Neutrophil (primary cell): Measurements from ENCODE around the gene SESN1.
A peak's percentile ranks its signal among the peaks of the same experiment; 100 is the strongest.

Experiments used
- H3K27ac ChIP-seq: fragments of 200-600 bp; sonication (generic); 2 replicates; pipeline ENCODE4 v1.5.1; 2016; ENCODE audit warnings: mild to moderate bottlenecking, moderate library complexity
- H3K27me3 ChIP-seq: fragments of 200-600 bp; sonication (generic); 2 replicates; pipeline ENCODE4 v1.6.0; 2016; ENCODE audit warnings: mild to moderate bottlenecking
- H3K36me3 ChIP-seq: fragments of 200-600 bp; sonication (generic); 2 replicates; pipeline ENCODE4 v1.5.1; 2017
- H3K4me1 ChIP-seq, 2 experiments: fragments of 200-600 bp in 1 of 2; sonication (generic) in 1 of 2; 1 replicate in 1 of 2; 2 replicates in 1 of 2; pipeline versions ENCODE4 v1.5.1 to v1.6.1; 2013 to 2016; ENCODE audit warnings: low read depth in 1 of 2, low read length in 1 of 2, mild to moderate bottlenecking in 1 of 2, moderate library complexity in 1 of 2; ENCODE audit not compliant: control insufficient read depth in 1 of 2, insufficient read depth in 1 of 2
- H3K4me3 ChIP-seq, 2 experiments: fragments of 200-600 bp in 1 of 2; sonication (generic) in 1 of 2; 1 replicate in 1 of 2; 2 replicates in 1 of 2; pipeline ENCODE4 v1.5.1; 2013 to 2016; ENCODE audit warnings: low read depth in 1 of 2, low read length in 1 of 2, mild to moderate bottlenecking in 1 of 2, moderate library complexity in 1 of 2
- H3K9me3 ChIP-seq: fragments of 200-600 bp; sonication (generic); 2 replicates; pipeline ENCODE4 v1.5.1; 2016
- TF ChIP-seq, protein P1 (sequence below): fragments of 200-600 bp; sonication (generic); IDR thresholded peaks from 2 replicates; pipeline ENCODE4 v1.5.1; 2016; ENCODE audit warnings: antibody characterized with exemption

Gene SESN1

DNA sequence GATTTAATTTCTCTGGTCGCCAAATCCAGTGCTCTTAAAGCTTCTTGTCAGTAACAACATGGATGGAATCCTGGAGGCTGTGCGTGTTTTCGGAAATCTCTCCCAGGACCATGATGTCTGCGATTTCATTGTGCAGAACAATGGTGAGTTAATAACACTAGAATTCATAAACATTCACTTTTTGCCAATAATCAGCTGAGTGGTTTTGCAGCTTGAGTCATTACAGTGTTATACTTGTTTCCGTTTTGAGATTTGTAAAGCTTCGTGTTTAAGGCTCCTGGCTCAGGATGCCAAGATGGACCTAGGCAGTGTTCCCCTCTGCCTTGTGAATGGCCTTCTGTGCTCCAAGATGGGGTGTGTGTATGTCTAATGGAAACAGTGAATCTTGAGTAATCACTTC, 132.7 kb downstream of the SESN1 start:
- no peak overlapping the region for H3K4me3 ChIP-seq
- H3K4me1 ChIP-seq: peaks cover 35 to 36% of the 10 kb centered on the region in 2 experiments
- no peaks in the 10 kb centered on the region for H3K27me3 ChIP-seq
- H3K9me3 ChIP-seq: no peaks in the 10 kb centered on the region
- TF ChIP-seq, protein P1, sequence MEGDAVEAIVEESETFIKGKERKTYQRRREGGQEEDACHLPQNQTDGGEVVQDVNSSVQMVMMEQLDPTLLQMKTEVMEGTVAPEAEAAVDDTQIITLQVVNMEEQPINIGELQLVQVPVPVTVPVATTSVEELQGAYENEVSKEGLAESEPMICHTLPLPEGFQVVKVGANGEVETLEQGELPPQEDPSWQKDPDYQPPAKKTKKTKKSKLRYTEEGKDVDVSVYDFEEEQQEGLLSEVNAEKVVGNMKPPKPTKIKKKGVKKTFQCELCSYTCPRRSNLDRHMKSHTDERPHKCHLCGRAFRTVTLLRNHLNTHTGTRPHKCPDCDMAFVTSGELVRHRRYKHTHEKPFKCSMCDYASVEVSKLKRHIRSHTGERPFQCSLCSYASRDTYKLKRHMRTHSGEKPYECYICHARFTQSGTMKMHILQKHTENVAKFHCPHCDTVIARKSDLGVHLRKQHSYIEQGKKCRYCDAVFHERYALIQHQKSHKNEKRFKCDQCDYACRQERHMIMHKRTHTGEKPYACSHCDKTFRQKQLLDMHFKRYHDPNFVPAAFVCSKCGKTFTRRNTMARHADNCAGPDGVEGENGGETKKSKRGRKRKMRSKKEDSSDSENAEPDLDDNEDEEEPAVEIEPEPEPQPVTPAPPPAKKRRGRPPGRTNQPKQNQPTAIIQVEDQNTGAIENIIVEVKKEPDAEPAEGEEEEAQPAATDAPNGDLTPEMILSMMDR: no peak
- no peak overlapping the region for H3K27ac ChIP-seq
- H3K36me3 ChIP-seq: no peaks in the 10 kb centered on the region

DNA sequence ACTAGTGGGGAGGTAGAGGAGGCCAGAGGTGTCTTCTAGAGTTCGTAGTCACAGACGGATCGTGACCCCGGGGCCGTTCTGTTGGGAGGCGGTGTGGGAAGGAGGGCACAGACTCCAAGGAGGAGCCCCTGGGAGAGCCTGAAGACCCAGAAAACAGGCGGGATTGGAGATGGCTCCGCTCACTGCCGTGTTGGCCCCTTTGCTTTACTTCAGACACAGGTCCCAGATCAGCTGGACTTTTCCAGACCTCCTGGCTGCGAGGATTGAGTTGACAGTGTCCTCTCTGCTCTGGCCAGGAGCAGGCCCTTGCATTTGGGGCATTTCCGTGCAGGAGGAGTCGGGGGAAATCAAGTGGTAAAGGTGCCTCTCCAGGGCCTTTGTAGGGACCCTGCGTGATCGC, 133.6 kb downstream of the SESN1 start:
- no peak overlapping the region for H3K27ac ChIP-seq
- H3K36me3 ChIP-seq: no peaks in the 10 kb centered on the region
- TF ChIP-seq, protein P1: no peak
- H3K27me3 ChIP-seq: no peaks in the 10 kb centered on the region
- no peak overlapping the region for H3K4me3 ChIP-seq
- peaks cover 26 to 27% of the 10 kb centered on the region in 2 experiments for H3K4me1 ChIP-seq
- H3K9me3 ChIP-seq: no peaks in the 10 kb centered on the region

DNA sequence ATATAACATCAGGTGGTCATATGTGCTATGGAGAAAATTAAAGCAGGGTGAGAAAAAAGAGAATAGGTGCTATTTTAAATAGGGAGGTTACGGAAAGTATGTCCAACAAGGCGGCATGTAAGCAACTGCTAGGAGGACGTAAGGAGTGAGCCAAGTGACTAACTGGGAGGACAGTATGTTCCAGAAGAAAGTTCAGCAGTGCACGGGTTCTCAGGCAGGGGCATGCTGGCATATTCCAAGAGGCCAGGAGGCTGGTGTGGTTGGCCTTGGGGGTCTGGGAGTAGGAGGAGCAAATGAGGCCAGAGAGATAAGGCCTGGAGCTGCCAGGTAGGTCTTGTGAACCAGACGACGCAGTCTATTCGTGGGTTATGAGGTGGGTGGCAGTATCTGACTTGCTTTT, 134.0 kb downstream of the SESN1 start:
- TF ChIP-seq, protein P1: no peak
- Histone ChIP-seq H3K27ac (peak overlapping the region; percentile 72), H3K9me3 (no peaks in the 10 kb centered on the region), H3K4me3 (no peak overlapping the region), H3K4me1 (peaks cover 23 to 24% of the 10 kb centered on the region in 2 experiments), H3K36me3 (no peaks in the 10 kb centered on the region), H3K27me3 (no peaks in the 10 kb centered on the region)

DNA sequence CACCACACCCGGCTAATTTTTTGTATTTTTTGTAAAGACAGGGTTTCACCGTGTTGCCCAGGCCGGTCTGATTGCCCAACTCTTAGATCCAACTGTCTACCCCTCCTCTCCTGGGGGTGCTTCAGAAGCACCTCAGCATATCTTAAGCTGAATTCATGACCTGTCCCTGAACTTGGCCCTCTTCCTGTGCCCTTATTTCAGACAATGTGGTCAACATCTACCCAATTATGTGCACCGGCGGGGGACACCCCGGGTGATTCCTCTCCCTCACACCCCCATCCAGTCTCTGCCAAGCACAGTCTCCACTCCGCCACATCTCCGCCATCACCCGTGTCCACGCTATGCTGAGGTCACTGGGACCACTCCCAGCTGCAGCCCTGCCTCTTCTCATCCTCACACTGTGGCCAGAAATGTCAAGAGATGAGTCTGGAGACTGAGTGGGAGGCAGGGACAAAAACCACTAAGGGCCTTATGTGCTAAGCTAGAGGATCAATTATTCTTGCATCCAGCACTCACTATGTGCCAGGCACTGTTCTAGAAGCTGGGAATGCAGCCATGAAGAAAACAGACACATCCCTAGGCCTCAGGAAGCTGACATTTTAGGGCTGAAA, 134.6 kb downstream of the SESN1 start:
- Histone ChIP-seq H3K27me3 (no peaks in the 10 kb centered on the region), H3K4me3 (peak overlapping the region in 1 of 2 experiments; percentile 37), H3K9me3 (no peaks in the 10 kb centered on the region), H3K4me1 (peaks cover 23 to 24% of the 10 kb centered on the region in 2 experiments), H3K27ac (peak overlapping the region; percentile 72), H3K36me3 (no peaks in the 10 kb centered on the region)
- TF ChIP-seq, protein P1: no peak

DNA sequence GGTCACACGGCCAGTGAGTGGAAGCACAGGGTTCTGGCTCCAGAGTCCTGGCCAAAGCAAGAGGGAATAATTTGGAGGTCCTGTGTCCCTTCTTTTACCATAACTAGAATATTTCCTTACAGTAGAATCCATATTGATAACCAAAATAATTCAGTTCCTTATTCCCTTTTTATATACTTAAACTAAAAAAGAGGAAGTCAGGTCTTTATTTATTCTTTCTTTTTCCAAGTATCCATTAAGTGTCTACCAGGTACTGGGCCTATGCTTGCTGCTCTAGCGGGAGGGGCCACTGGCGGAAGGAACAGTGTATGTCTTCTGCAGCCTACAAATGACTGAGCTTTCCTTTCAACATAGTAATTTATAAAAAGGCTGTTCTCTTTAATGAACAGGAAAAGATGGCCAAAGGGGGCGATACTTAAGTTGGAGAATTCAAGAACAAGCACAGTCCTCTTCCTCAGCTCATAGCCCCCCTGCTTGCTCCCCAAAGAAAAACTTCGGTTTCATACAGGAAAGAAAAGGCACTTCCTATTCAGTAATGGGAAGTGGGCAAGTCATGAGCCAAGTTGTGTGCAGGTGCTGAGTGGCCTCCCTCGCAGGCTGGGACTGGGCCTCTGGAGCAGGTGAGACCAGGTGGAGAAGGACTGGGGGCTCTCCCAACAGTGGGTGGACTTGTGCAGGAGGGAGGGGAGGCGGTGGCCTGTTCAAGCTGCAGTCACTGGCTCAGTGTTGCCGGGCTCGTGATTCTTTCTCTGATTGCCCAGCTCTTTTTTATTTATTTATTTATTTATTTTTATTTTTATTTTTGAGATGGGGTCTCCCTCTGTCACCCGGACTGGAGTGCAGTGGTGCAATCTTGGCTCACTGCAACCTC, 135.5 kb downstream of the SESN1 start:
- TF ChIP-seq, protein P1: no peak
- Histone ChIP-seq H3K27me3 (no peaks in the 10 kb centered on the region), H3K4me3 (peak overlapping the region; percentile 31 to 37), H3K36me3 (no peaks in the 10 kb centered on the region), H3K4me1 (peaks cover 23 to 24% of the 10 kb centered on the region in 2 experiments), H3K9me3 (no peaks in the 10 kb centered on the region), H3K27ac (peak overlapping the region; percentile 72)
